GM19099 (cell line): Measurements from ENCODE around the gene LGR6.

ENCODE experiments used
- POLR2A ChIP-seq: IDR thresholded peaks from 3 replicates; pipeline ENCODE4 v1.6.1; 2011; ENCODE audit warnings: low read depth; ENCODE audit not compliant: insufficient read length; ENCODE audit errors: extremely low read depth

The LGR6 gene

DNA sequence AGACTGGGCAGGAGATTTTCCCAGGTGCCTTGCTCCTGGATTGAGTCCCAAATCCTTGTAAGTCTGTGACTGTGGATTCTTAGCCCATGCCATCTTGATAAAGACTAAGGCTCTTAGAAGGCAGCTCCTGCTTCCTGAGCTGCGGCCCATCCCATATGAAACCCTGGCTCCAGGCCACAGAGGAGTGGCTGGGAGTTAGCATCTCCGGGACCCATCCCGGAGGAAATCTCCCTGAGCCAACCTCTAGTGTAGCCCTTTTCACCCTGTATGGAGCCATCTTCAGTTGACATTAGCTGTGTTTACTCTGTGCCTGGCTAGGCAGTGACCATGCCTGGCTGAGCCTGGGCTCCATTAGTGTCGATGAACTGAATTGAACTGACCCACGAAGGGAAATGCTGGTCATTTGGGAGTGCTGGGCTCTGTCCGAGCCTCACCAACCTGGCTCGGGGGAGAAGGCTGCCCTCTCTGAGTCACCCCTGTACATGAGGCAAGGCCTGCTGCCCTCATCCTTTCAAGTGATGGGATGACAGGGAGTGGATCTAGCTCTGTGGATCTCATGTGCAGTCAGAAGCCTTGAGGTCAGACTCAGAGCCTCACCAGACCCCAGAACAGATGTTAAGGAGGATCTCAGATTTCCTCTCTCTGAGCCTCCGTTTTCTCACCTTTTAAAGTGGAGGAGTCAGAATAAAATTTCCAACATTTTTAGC lies 37.5 kb downstream of the LGR6 start:
- TF ChIP-seq POLR2A = no peak

DNA sequence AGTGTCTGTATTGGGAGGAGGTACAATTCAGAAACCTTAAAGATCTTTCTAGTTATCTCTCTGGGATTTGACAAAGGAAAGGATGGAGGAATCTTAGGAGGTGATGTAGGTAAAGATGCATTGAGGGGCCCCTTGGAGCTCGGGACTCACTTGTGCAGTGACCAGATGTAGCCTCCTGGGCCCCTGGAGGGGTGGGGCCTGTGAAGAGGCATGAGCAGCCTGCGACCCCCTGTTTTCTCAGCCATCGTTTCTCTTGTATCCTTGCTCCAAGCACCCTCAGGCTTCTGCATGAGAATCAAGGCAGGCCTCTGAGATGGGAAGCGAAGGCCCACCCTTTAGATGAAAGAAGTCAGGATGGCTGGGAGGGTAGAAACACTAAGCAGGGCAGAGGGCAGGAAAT lies 39.6 kb downstream of the LGR6 start:
- no peak for TF ChIP-seq POLR2A

DNA sequence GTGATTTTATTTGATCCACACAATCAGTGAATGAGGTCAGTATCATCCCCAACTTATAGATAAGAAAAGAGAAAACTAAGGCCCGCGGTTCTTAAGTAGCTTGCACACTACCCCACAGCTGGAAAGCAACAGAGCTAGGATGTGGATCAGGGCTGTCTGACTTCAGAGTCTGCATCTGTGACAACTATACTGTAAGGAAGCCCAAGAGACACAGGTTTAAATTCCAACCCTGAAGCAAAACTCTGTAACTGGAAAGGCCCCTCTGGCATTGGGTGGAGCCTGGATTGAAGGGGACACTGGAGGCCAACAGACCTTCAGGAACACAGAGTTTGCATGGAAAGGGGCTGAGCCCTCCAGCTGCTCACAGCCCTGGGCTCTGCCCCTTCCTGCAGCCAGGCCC lies 40.2 kb downstream of the LGR6 start:
- no peak for TF ChIP-seq POLR2A

DNA sequence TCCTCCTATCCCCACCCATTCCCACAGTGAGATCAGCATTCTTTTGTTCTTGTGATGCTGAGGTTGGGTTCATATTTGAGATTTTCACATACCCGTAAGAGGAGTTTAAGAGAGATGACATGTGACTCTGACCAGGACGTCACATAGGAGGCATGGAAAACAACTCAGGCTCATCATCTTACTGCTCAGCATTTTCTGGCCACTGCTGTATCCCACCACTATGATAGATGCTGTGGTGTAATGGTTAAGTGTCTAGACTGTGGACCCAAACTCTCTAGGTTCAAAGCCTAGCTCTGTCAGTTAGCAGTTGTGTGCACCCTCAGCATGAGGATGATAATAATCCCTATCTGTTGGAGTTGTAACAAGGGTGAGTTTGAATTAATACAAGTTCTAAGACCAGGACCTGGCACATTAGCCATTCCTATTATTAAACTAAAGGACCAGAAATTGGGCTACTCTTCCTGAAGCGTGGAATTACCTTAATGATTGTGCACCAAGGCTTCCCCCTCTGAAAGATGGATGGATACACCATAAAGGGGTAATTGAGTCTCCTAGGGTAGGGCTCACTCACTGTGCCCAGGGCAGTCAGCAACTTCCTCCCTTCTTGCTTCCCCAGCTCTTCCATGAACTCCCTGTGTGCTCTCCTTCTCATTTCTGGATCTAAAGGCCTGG lies 40.9 kb downstream of the LGR6 start:
- TF ChIP-seq POLR2A = no peak

DNA sequence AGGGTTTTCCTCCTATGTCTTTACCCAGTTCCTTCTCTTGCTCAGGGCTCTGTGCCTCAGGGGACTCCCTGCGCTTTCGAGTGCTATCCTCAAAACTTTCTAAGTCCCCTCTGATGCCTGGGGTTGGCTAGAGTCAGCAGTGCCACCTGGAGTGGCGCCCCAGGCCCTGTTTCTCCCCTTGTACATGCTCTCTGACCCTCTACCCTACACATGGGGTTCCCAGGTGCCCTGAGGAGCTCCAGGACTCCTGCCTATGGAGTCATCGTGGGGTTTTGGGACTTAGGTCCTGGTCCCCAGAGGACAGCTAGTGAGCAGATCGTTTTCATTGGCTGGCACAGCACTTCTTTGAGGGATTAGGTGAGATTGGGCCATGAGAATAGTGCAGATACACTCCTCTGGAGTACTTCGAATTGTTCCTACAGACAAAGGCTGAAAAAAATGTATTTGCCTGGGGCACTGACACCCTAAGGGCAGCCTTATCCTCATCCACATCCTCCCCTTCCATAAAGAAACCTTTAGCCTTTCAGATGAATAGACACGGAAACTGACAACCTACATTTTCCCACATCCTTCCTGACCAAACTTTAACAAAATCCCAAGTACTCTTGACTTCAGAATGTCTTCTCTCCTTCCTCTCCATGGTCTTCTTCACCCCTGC lies 41.5 kb downstream of the LGR6 start:
- no peak for TF ChIP-seq POLR2A

DNA sequence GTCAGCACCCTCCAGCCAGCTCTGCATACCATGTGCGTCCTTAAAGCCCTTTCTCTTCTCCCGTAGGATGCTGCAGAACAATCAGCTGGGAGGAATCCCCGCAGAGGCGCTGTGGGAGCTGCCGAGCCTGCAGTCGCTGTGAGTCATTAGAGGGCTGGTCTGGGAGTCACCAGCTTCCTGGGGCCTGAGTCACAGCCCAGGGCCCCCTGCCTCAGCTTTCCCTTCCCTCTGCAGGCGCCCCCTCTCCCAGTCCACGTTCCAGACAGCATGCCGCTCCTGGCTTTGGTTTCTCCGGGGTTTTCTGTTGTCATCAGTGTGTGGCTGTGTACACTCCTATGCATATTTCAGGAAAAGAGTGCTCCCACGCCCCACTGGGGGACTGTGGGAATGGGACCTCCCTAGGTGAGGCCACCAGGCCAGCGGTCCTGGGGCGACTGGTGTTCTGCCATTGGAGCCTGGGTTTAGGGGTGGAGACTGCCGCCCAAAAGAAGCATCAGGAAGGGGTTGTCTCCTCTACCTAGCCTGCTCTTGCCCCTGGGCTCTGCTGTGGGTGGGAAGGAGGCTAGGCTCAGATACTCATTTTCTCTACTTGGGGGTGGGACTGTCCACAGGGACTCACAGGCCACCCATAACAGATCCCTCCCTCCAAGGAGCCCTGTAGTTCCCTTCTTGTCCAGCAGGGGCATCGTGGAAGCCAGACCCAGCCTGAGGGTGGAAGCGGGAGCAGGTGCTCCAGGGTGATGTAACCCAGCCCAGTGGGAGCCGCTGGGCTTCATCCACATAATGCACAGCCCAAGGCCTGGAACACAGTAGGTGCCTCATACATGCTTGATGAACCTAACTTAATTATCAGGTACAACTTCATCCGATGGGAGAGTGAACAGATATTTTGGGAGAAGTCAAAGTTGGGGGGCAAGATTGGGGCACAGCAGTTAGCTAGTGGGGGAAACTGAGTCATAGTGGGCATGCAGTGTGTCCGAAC lies 42.5 kb downstream of the LGR6 start:
- TF ChIP-seq POLR2A = no peak

DNA sequence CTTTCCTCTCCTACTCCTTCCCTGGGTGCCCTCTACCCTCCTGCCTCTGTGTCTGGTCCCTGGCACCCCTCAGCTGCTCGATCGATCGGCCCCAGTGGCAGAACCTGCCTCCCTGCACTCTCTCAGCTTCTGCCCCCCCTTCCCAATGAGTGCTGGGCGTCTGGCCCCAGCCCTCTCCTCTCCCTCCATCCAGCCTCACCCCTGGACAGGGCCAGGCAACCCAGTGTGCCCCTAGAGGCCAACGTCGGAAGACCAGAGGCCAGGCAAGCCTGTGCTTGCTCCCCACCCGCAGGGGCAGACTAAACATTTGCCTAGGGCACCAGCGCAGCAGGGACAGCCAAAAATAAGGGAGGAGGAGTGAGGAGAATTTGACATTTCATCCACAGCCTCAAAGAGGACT lies 43.5 kb downstream of the LGR6 start:
- TF ChIP-seq POLR2A = no peak

DNA sequence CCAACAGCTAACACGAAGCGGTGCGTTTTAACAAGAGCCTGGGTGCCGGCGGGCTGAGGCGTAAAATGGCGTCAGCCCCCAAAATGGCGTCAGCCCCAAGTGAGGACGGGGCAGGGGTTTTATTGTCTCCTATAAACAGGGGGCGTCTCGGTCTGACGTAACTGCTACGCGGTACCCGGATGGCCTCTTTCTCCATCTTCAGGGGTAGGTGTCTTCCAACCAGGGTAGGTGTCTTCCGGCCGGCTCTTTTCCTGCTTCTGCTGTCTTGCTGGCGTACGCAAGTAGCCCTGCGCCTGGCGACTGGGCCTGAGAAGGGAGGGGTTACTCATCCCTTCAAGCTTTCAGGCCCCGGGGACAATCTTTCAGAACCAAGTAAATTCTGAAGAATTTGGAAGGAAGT lies 45.3 kb downstream of the LGR6 start:
- TF ChIP-seq POLR2A = no peak

DNA sequence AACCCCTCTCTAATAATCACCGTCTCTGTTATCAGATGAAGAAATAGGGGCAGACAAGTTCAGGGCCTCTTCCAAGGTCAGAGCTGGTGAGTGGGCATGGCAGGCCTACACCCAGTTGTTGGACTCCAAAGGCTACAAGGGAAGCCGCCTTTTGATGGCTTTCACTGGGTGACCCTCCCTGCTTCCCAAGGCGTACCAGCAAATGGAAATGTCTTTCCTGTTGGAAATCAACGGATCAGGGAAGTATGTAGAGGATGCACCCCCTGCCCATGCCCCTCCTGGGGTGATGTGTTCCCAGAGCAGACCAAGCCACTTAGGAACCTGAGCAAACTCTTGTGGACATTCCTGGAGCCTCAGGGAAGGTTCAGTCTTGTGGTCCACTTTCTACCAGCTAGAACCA lies 47.4 kb downstream of the LGR6 start:
- TF ChIP-seq POLR2A = no peak

DNA sequence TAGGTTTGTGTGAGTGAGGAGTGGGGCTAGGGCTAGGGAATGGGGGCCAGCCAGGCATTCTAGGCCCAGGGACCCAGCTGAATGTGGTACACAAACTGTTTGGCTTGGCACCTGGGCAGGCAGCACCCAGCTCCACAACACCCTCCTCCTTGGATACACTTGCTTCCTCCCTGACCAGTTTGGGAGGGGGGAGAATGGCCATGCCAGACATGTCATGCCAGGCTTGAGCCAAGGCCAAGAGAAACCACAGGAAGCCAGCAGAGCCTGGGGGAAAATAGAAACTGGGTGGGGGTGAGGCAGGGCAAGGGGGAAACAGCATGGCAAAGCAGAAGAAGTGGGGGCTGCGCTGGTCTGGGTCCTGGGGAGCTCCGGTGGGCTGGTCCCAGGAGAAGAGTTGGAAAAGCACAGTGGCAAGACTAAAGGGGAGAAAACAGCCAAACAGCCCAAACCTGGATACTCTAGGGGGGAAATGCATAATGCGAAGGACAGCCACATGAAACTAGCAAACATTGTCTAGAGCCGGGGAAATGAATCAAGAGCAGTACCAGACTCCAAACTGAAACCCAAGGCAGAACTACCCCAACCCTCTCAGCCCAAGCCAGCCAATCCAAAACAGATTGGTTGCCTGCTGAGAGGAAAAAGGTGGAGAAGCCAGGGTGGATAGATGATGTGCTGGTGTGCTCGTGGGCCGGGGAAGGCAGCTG lies 47.9 kb downstream of the LGR6 start:
- no peak for TF ChIP-seq POLR2A

DNA sequence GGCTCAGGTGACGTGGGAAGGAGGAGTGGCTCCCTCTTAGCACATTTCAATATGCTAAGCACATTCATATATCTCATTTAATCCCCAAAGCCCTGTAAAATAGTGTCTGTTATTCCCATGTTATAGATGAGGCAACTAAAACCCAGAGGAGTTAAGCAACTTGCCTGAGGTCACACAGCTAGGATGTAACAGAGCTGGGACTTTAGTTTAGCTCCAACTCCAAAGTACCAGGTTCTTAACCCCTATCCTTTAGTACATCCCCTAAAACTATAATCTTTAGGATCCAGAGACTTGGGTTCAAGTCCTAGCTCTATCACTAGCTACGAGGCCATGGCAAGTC lies 48.5 kb downstream of the LGR6 start:
- no peak for TF ChIP-seq POLR2A

DNA sequence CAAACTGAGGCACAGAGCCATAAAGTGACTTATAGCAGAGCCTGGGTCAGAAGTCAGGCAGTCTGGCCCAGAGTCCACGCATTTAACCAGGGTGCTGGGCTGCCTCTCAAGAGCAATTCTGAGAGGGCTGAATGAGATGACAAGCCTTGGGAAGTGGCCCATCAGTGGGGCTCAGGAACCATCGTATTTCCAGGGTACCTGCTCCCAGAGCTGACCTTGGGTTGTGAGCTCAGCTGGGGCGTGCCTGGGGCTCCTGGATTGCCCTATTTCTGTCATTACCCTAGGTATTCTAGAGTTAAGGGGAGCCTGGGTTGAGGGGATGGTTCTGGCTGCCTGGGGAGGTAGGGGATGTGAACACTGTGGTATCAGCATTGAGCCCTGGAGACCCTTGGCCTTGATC lies 49.4 kb downstream of the LGR6 start:
- TF ChIP-seq POLR2A = no peak

DNA sequence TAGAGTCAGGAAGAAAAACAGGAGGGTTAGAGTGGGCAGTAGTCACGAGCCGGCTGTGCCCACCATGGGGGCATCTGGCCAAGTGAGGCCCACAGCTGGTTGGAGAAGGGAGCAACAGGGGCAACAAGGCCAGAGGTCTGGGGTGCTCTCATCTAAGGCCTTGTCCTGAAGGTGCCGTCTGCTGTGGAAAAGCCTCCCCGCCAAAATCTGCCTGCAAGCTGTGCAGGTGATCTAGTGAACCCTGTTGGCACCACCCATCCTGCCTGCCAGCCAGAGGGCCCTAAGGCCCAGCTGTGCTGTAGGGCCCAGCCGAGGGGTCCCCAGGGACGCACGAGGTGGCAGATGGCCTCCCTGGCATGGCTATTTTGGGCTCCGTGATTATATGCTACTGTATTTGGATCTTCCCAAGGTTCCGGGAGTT lies 51.3 kb downstream of the LGR6 start:
- TF ChIP-seq POLR2A = no peak

DNA sequence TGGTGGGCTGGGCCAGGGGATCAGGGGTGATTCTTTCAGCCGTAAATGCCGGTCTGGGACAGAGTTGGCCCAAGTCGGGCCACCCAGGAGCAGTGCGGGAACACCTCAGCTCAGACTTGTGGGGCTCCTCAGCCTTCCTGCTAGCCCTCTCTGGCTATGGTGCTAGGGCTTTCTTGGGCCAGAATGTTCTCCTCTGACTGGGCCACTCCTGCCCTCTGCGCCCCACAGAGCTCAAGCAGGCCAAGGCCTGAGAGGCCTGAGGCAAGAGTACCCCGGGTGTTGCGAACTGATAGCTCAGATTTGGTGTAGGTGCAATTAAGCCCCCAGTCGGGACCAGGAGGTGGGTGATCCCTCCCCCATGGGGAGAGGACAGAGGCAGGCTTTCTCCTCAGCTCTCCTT lies 51.8 kb downstream of the LGR6 start:
- no peak for TF ChIP-seq POLR2A
